Measurements from ENCODE around the gene GABRR2.

The GABRR2 gene

GRCh38 chr6:89215391-89215790, 99.7 kb downstream of the GABRR2 start:
- no peak overlapping the region for H3K9ac ChIP-seq (ENCODE audit: low read depth, low read length, poor library complexity, severe bottlenecking)
- H3F3A ChIP-seq (ENCODE audit: low read depth) = no peaks in the 10 kb centered on the region
- TF ChIP-seq, protein P1, sequence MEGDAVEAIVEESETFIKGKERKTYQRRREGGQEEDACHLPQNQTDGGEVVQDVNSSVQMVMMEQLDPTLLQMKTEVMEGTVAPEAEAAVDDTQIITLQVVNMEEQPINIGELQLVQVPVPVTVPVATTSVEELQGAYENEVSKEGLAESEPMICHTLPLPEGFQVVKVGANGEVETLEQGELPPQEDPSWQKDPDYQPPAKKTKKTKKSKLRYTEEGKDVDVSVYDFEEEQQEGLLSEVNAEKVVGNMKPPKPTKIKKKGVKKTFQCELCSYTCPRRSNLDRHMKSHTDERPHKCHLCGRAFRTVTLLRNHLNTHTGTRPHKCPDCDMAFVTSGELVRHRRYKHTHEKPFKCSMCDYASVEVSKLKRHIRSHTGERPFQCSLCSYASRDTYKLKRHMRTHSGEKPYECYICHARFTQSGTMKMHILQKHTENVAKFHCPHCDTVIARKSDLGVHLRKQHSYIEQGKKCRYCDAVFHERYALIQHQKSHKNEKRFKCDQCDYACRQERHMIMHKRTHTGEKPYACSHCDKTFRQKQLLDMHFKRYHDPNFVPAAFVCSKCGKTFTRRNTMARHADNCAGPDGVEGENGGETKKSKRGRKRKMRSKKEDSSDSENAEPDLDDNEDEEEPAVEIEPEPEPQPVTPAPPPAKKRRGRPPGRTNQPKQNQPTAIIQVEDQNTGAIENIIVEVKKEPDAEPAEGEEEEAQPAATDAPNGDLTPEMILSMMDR (conservative IDR thresholded peaks at IDR 0.05; ENCODE audit: low read length) = no peak
- TF ChIP-seq EZH2phosphoT487 (IDR thresholded peaks at IDR 0.05; ENCODE audit: borderline replicate concordance) = no peak
- no peaks in the 10 kb centered on the region for H3K79me2 ChIP-seq (ENCODE audit: insufficient read depth, low read length)
- no peaks in the 10 kb centered on the region for H3K9me2 ChIP-seq (replicated peaks; ENCODE audit: low read depth, low read length)
- H3K4me1 ChIP-seq (ENCODE audit: insufficient read depth, low read length, poor library complexity, severe bottlenecking) = no peaks in the 10 kb centered on the region
- H3K4me3 ChIP-seq (ENCODE audit: low read length, poor library complexity, severe bottlenecking) = no peak overlapping the region
- no peaks in the 10 kb centered on the region for H4K20me1 ChIP-seq (ENCODE audit: insufficient read depth, low read length, poor library complexity, severe bottlenecking)
- H3K36me3 ChIP-seq (ENCODE audit: insufficient read depth, low read length) = no peaks in the 10 kb centered on the region
- H3K4me2 ChIP-seq (ENCODE audit: low read depth, low read length, poor library complexity, severe bottlenecking) = no peak overlapping the region
- no peak overlapping the region for H2AFZ ChIP-seq (ENCODE audit: low read length)
- no peaks in the 10 kb centered on the region for H3K27me3 ChIP-seq (ENCODE audit: insufficient read depth, low read length, poor library complexity, severe bottlenecking)
- no peaks in the 10 kb centered on the region for H3K9me3 ChIP-seq (ENCODE audit: insufficient read depth, low read depth, low read length)

DNA sequence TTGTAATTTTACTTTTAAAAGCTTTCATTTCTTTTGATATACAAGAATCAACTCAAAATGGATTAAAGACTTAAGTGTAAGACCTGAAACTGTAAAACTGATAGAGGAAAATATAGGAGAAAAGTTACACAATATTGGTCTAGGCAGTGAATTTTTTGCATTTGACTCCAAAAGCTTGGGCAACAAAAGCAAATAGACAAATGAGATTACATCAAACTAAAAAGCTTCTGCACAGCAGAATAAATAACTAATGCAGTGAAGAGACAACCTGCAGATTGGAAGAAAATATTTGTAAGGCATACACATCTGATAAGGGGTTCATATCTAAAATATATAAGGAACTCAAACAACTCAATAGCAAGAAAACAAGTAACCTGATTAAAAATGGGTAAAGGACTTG, 100.9 kb downstream of the GABRR2 start:
- TF ChIP-seq, protein P1 (conservative IDR thresholded peaks at IDR 0.05; ENCODE audit: low read length) = no peak
- TF ChIP-seq EZH2phosphoT487 (IDR thresholded peaks at IDR 0.05; ENCODE audit: borderline replicate concordance) = no peak
- Histone ChIP-seq H3K27me3 (ENCODE audit: insufficient read depth, low read length, poor library complexity, severe bottlenecking) (no peaks in the 10 kb centered on the region), H3K9ac (ENCODE audit: low read depth, low read length, poor library complexity, severe bottlenecking) (no peak overlapping the region), H4K20me1 (ENCODE audit: insufficient read depth, low read length, poor library complexity, severe bottlenecking) (no peaks in the 10 kb centered on the region), H3K9me3 (ENCODE audit: insufficient read depth, low read depth, low read length) (no peaks in the 10 kb centered on the region), H3K79me2 (ENCODE audit: insufficient read depth, low read length) (no peaks in the 10 kb centered on the region), H3F3A (ENCODE audit: low read depth) (no peaks in the 10 kb centered on the region), H3K4me3 (ENCODE audit: low read length, poor library complexity, severe bottlenecking) (no peak overlapping the region), H3K36me3 (ENCODE audit: insufficient read depth, low read length) (no peaks in the 10 kb centered on the region), H3K4me2 (ENCODE audit: low read depth, low read length, poor library complexity, severe bottlenecking) (no peak overlapping the region), H2AFZ (ENCODE audit: low read length) (no peak overlapping the region), H3K4me1 (ENCODE audit: insufficient read depth, low read length, poor library complexity, severe bottlenecking) (peaks cover 7% of the 10 kb centered on the region), H3K9me2 (replicated peaks; ENCODE audit: low read depth, low read length) (no peaks in the 10 kb centered on the region)

- Histone ChIP-seq H4K20me1 (ENCODE audit: insufficient read depth, low read length, poor library complexity, severe bottlenecking) (no peaks in the 10 kb centered on the region), H3K36me3 (ENCODE audit: insufficient read depth, low read length) (no peaks in the 10 kb centered on the region), H3K9me3 (ENCODE audit: insufficient read depth, low read depth, low read length) (no peaks in the 10 kb centered on the region), H3K4me2 (ENCODE audit: low read depth, low read length, poor library complexity, severe bottlenecking) (no peak overlapping the region), H2AFZ (ENCODE audit: low read length) (no peak overlapping the region), H3K9ac (ENCODE audit: low read depth, low read length, poor library complexity, severe bottlenecking) (no peak overlapping the region), H3K4me3 (ENCODE audit: low read length, poor library complexity, severe bottlenecking) (no peak overlapping the region), H3K79me2 (ENCODE audit: insufficient read depth, low read length) (no peaks in the 10 kb centered on the region), H3F3A (ENCODE audit: low read depth) (no peaks in the 10 kb centered on the region), H3K27me3 (ENCODE audit: insufficient read depth, low read length, poor library complexity, severe bottlenecking) (no peaks in the 10 kb centered on the region), H3K4me1 (ENCODE audit: insufficient read depth, low read length, poor library complexity, severe bottlenecking) (peaks cover 7% of the 10 kb centered on the region), H3K9me2 (replicated peaks; ENCODE audit: low read depth, low read length) (no peaks in the 10 kb centered on the region)
- no peak for TF ChIP-seq EZH2phosphoT487 (IDR thresholded peaks at IDR 0.05; ENCODE audit: borderline replicate concordance)
- TF ChIP-seq, protein P1 (conservative IDR thresholded peaks at IDR 0.05; ENCODE audit: low read length) = no peak
Observed at GRCh38 chr6:89212472-89212871, 102.6 kb downstream of the GABRR2 start.

Data from Loucy (cell line).